ENCODE measurements around the gene CCL1. TPM values are rescaled to one million over a fixed set of nuclear protein-coding genes. Genes with fewer than 3 reads are reported as not detected.

The CCL1 gene
- polyA plus RNA-seq, 1 of the 3 experiments (the other 2 are of a cell fraction), result not detected

- no peak for TF ChIP-seq NRF1 (IDR thresholded peaks at IDR 0.05; ENCODE audit: low read depth, low read length)
- no peak for TF ChIP-seq REST (IDR thresholded peaks at IDR 0.05; ENCODE audit: low read depth, low read length)
- TF ChIP-seq FOXM1 (IDR thresholded peaks at IDR 0.05; ENCODE audit: low read depth), result no peak
- no peak for TF ChIP-seq EP300 (IDR thresholded peaks at IDR 0.05; ENCODE audit: borderline replicate concordance in 1 of 2, low read depth in 1 of 2, low read length in 1 of 2)
- no peak for TF ChIP-seq NFIC (IDR thresholded peaks at IDR 0.05; ENCODE audit: borderline replicate concordance)
Observed at GRCh38 chr17:34403006-34403405, 40.0 kb upstream of the CCL1 start (continued).

- no peaks in the 10 kb centered on the region for H3K4me1 ChIP-seq (ENCODE audit: control insufficient read depth in 1 of 2, insufficient read depth in 2 of 2, low read depth in 1 of 2, low read length in 1 of 2)
- H3K36me3 ChIP-seq (replicated peaks in 1 of 2; ENCODE audit: control insufficient read depth in 1 of 2, insufficient read depth in 2 of 2, low read length in 1 of 2), result no peaks in the 10 kb centered on the region
- 61% methylated on average over 5 of the region's 5 CpGs for WGBS (ENCODE audit: low lambda C conversion rate)
- H3F3A ChIP-seq (replicated peaks; ENCODE audit: insufficient read depth), result no peaks in the 10 kb centered on the region
- H3K9me2 ChIP-seq, result no peaks in the 10 kb centered on the region
- H3K9me3 ChIP-seq, result no peaks in the 10 kb centered on the region
- TF ChIP-seq FOXM1 (IDR thresholded peaks at IDR 0.05; ENCODE audit: low read depth), result no peak
- TF ChIP-seq CHD2 (IDR thresholded peaks at IDR 0.05; ENCODE audit: low read length, partially characterized antibody), result no peak
- no peak overlapping the region for H2AFZ ChIP-seq (ENCODE audit: low read depth)
- no peak overlapping the region for H3K4me3 ChIP-seq (ENCODE audit: low read depth in 2 of 2, low read length in 1 of 2)
- no peaks in the 10 kb centered on the region for H3K27me3 ChIP-seq (ENCODE audit: insufficient read depth)
- no peak overlapping the region for H3K9ac ChIP-seq
- CTCF ChIA-PET, result interaction anchor here (0.5 to 3.8 kb wide), 3 partner anchors 19 to 1354 kb away, joined by 3 to 16 read pairs (median 6); no protein-coding TSS in a partner anchor
- no peaks in the 10 kb centered on the region for H4K20me1 ChIP-seq (ENCODE audit: insufficient read depth)
- no peak overlapping the region for H3K4me2 ChIP-seq
- POLR2A ChIA-PET, result no interaction called here
- no peaks in the 10 kb centered on the region for H3K79me2 ChIP-seq (ENCODE audit: insufficient read depth)
- H3K27ac ChIP-seq (ENCODE audit: low read depth in 2 of 2, low read length in 1 of 2), result no peak overlapping the region
- no peak for DNase-seq
Observed at GRCh38 chr17:34401165-34401564, 38.1 kb upstream of the CCL1 start.

GRCh38 chr17:34400301-34400931 lies 37.4 kb upstream of the CCL1 start:
- no peaks in the 10 kb centered on the region for H3K9me3 ChIP-seq
- H3K36me3 ChIP-seq (replicated peaks in 1 of 2; ENCODE audit: control insufficient read depth in 1 of 2, insufficient read depth in 2 of 2, low read length in 1 of 2), result no peaks in the 10 kb centered on the region
- ChIA-PET CTCF (interaction anchor here (1.0 to 3.8 kb wide), 4 partner anchors 11 to 200 kb away, joined by 3 to 16 read pairs (median 6); no protein-coding TSS in a partner anchor), POLR2A (no interaction called here)
- no peaks in the 10 kb centered on the region for H3K79me2 ChIP-seq (ENCODE audit: insufficient read depth)
- 42% methylated on average over 10 of the region's 10 CpGs for whole genome bisulfite sequencing (ENCODE audit: low lambda C conversion rate)
- no peaks in the 10 kb centered on the region for H3K4me1 ChIP-seq (ENCODE audit: control insufficient read depth in 1 of 2, insufficient read depth in 2 of 2, low read depth in 1 of 2, low read length in 1 of 2)
- no peak overlapping the region for H3K27ac ChIP-seq (ENCODE audit: low read depth in 2 of 2, low read length in 1 of 2)
- H2AFZ ChIP-seq (ENCODE audit: low read depth), result no peak overlapping the region
- no peaks in the 10 kb centered on the region for H4K20me1 ChIP-seq (ENCODE audit: insufficient read depth)
- H3K9me2 ChIP-seq, result no peaks in the 10 kb centered on the region
- no peak for DNase-seq
- no peaks in the 10 kb centered on the region for H3K27me3 ChIP-seq (ENCODE audit: insufficient read depth)
- H3K4me3 ChIP-seq (ENCODE audit: low read depth in 2 of 2, low read length in 1 of 2), result no peak overlapping the region
- no peak for TF ChIP-seq MAX (IDR thresholded peaks at IDR 0.05; ENCODE audit: low read depth)
- no peak for TF ChIP-seq RCOR1 (IDR thresholded peaks at IDR 0.05; ENCODE audit: low read length)
- no peak for TF ChIP-seq CTCF (IDR thresholded peaks at IDR 0.05)
- TF ChIP-seq FOXJ3 (CRISPR knock-in tag; IDR thresholded peaks at IDR 0.05), result no peak
- no peak for TF ChIP-seq RFX5 (IDR thresholded peaks at IDR 0.05; ENCODE audit: low read length)
- no peak for TF ChIP-seq TAF1 (IDR thresholded peaks at IDR 0.05; ENCODE audit: borderline replicate concordance, low read depth, low read length)
- TF ChIP-seq RXRA (IDR thresholded peaks at IDR 0.05; ENCODE audit: borderline replicate concordance, low read depth), result no peak
- TF ChIP-seq POLR2AphosphoS5 (IDR thresholded peaks at IDR 0.05; ENCODE audit: low read depth, low read length), result no peak
- no peak for TF ChIP-seq NRF1 (IDR thresholded peaks at IDR 0.05; ENCODE audit: low read depth, low read length)
- TF ChIP-seq MEF2A (IDR thresholded peaks at IDR 0.05; ENCODE audit: borderline replicate concordance, low read depth), result no peak
- no peak for TF ChIP-seq SMC3 (IDR thresholded peaks at IDR 0.05; ENCODE audit: low read depth, low read length)
- no peak for TF ChIP-seq PBX3 (IDR thresholded peaks at IDR 0.05)
- TF ChIP-seq GATA2 (CRISPR knock-in tag; IDR thresholded peaks at IDR 0.05), result no peak
- TF ChIP-seq USF1 (IDR thresholded peaks at IDR 0.05; ENCODE audit: borderline replicate concordance, low read depth), result no peak
- H3F3A ChIP-seq (replicated peaks; ENCODE audit: insufficient read depth), result no peaks in the 10 kb centered on the region
- H3K4me2 ChIP-seq, result no peak overlapping the region
- no peak overlapping the region for H3K9ac ChIP-seq

All from SK-N-SH (cell line).